Fibroblast of lung (primary cell): ENCODE results near the gene OCIAD1.

Source experiments
- CTCF ChIP-seq, 2 donors: IDR thresholded peaks in 1 of 2; conservative IDR thresholded peaks in 1 of 2; 1 replicate in 1 of 2; 2 replicates in 1 of 2; pipeline ENCODE4 v1.5.1; 2011 to 2012; ENCODE audit warnings: low read length in 2 of 2, control low read depth in 1 of 2, inconsistent platforms in 1 of 2, low read depth in 1 of 2, mild to moderate bottlenecking in 1 of 2
- EZH2 ChIP-seq: IDR thresholded peaks from 2 replicates; pipeline ENCODE4 v1.5.1; 2012; ENCODE audit warnings: low read length, control low read depth, mild to moderate bottlenecking; ENCODE audit errors: missing control alignments

- TF ChIP-seq CTCF (conservative IDR thresholded peaks at IDR 0.05 in 1 of 2, IDR thresholded peaks at IDR 0.05 in 1 of 2; ENCODE audit: low read depth in 1 of 2, low read length in 2 of 2): no peak
- no peak for TF ChIP-seq EZH2
These were observed 45.6 kb upstream of the OCIAD1 start for GRCh38 chr4:48785302-48785701.
